Activated T-helper 1 cell treated with anti-CD3 and anti-CD28 coated beads, Interleukin-12 subunit alpha, Interleukin-12 subunit beta, Interleukin-2, Interleukin-4 antibody, amounts not matched to agents 30 ng/mL and 10 ng/mL and 1 ng/mL, durations not matched to agents 14 hours and 24 hours and 36 hours (primary cell): ENCODE data around the gene RPS6KL1. TPM values are rescaled to one million over a fixed set of nuclear protein-coding genes. Genes with fewer than 3 reads are reported as not detected.

Experiments used
- DNase-seq: peaks from one replicate; pipeline ENCODE4 v3.0.0; 2021; ENCODE audit warnings: low spot score
- H3K27ac Mint-ChIP-seq: one replicate; pipeline ENCODE4 v1.8.0; 2021; ENCODE audit warnings: mild to moderate bottlenecking, mixed read lengths
- H3K27me3 Mint-ChIP-seq: one replicate; pipeline ENCODE4 v1.8.0; 2022; ENCODE audit warnings: mild to moderate bottlenecking, moderate library complexity, mixed read lengths; ENCODE audit not compliant: insufficient read depth
- H3K36me3 Mint-ChIP-seq: one replicate; pipeline ENCODE4 v1.8.0; 2021; ENCODE audit warnings: low read depth, mixed read lengths
- H3K4me1 Mint-ChIP-seq: one replicate; pipeline ENCODE4 v1.8.0; 2021; ENCODE audit warnings: low read depth, mixed read lengths
- H3K4me3 Mint-ChIP-seq: one replicate; pipeline ENCODE4 v1.8.0; 2021; ENCODE audit warnings: mild to moderate bottlenecking, moderate library complexity, mixed read lengths
- H3K9me3 Mint-ChIP-seq: one replicate; pipeline ENCODE4 v1.8.0; 2021; ENCODE audit warnings: mixed read lengths
- intact Hi-C: fragments of 100-400 bp; cut with micrococcal nuclease; formaldehyde crosslinking; loops from one replicate; pipeline ENCODE4 v1.15.1; 2024
- total RNA-seq: library from RNA; stranded (reverse); gene quantifications from 2 replicates; pipeline ENCODE4 v1.2.3, GENCODE V29; 2022

RPS6KL1 gene
- total RNA-seq, 1 donor from 2014 or later, result 11.6 TPM

- intact Hi-C loops, result no loop called here
- H3K4me1 Mint-ChIP-seq, result peaks cover 9% of the 10 kb centered on the region
- no peak for DNase-seq
- H3K9me3 Mint-ChIP-seq, result no peaks in the 10 kb centered on the region
- no peaks in the 10 kb centered on the region for H3K36me3 Mint-ChIP-seq
- H3K4me3 Mint-ChIP-seq, result no peak overlapping the region
- no peak overlapping the region for H3K27ac Mint-ChIP-seq
- H3K27me3 Mint-ChIP-seq, result peaks cover 4% of the 10 kb centered on the region
Measured at GRCh38 chr14:74949191-74949601, 26.1 kb upstream of the RPS6KL1 start.

GRCh38 chr14:74948228-74949175 is 25.4 kb upstream of the RPS6KL1 start:
- H3K4me3 Mint-ChIP-seq, result no peak overlapping the region
- H3K9me3 Mint-ChIP-seq, result no peaks in the 10 kb centered on the region
- DNase-seq, result no peak
- intact Hi-C loops, result no loop called here
- H3K27me3 Mint-ChIP-seq, result peaks cover 4% of the 10 kb centered on the region
- H3K27ac Mint-ChIP-seq, result no peak overlapping the region
- H3K36me3 Mint-ChIP-seq, result no peaks in the 10 kb centered on the region
- H3K4me1 Mint-ChIP-seq, result peaks cover 9% of the 10 kb centered on the region

GRCh38 chr14:74947353-74948227 is 24.5 kb upstream of the RPS6KL1 start:
- Mint-ChIP-seq H3K27me3 (peaks cover 4% of the 10 kb centered on the region), H3K4me1 (peaks cover 18% of the 10 kb centered on the region), H3K9me3 (no peaks in the 10 kb centered on the region), H3K27ac (no peak overlapping the region), H3K36me3 (no peaks in the 10 kb centered on the region), H3K4me3 (no peak overlapping the region)
- no peak for DNase-seq
- intact Hi-C loops, result loop anchor here (2.0 kb wide), 1 partner anchor 55 kb away; the partner anchor contains the start of gene EIF2B2

- Mint-ChIP-seq H3K9me3 (no peaks in the 10 kb centered on the region), H3K36me3 (no peaks in the 10 kb centered on the region), H3K4me3 (no peak overlapping the region), H3K27ac (no peak overlapping the region), H3K4me1 (peaks cover 26% of the 10 kb centered on the region), H3K27me3 (peaks cover 4% of the 10 kb centered on the region)
- no peak for DNase-seq
- intact Hi-C loops, result loop anchor here (1.0 to 2.0 kb wide), 4 partner anchors 56 to 357 kb away; partner anchors contain the start of gene EIF2B2
Measured at GRCh38 chr14:74946659-74947281, 23.7 kb upstream of the RPS6KL1 start.

GRCh38 chr14:74945852-74946658 is 23.0 kb upstream of the RPS6KL1 start:
- peak; percentile 60 for DNase-seq
- H3K4me3 Mint-ChIP-seq, result no peak overlapping the region
- intact Hi-C loops, result loop anchor here (1.0 to 2.0 kb wide), 4 partner anchors 57 to 357 kb away; partner anchors contain the start of gene EIF2B2
- peaks cover 2% of the 10 kb centered on the region for H3K27me3 Mint-ChIP-seq
- H3K27ac Mint-ChIP-seq, result no peak overlapping the region
- no peaks in the 10 kb centered on the region for H3K36me3 Mint-ChIP-seq
- peaks cover 32% of the 10 kb centered on the region for H3K4me1 Mint-ChIP-seq
- H3K9me3 Mint-ChIP-seq, result no peaks in the 10 kb centered on the region

- no peak overlapping the region for H3K27ac Mint-ChIP-seq
- no peak for DNase-seq
- no peaks in the 10 kb centered on the region for H3K9me3 Mint-ChIP-seq
- H3K4me1 Mint-ChIP-seq, result peaks cover 34% of the 10 kb centered on the region
- no peak overlapping the region for H3K4me3 Mint-ChIP-seq
- intact Hi-C loops, result no loop called here
- H3K27me3 Mint-ChIP-seq, result peaks cover 2% of the 10 kb centered on the region
- H3K36me3 Mint-ChIP-seq, result no peaks in the 10 kb centered on the region
Measured at GRCh38 chr14:74945261-74945851, 22.3 kb upstream of the RPS6KL1 start.

- DNase-seq, result no peak
- no peaks in the 10 kb centered on the region for H3K27me3 Mint-ChIP-seq
- peak overlapping the region; percentile 89 for H3K27ac Mint-ChIP-seq
- peak overlapping the region; percentile 65 for H3K4me3 Mint-ChIP-seq
- H3K9me3 Mint-ChIP-seq, result peaks cover 13% of the 10 kb centered on the region
- H3K36me3 Mint-ChIP-seq, result no peaks in the 10 kb centered on the region
- H3K4me1 Mint-ChIP-seq, result peaks cover 59% of the 10 kb centered on the region
- intact Hi-C loops, result loop anchor here (5.0 kb wide), 1 partner anchor 125 kb away; the partner anchor contains the start of gene ZC2HC1C
Measured at GRCh38 chr14:74942608-74943007, 19.5 kb upstream of the RPS6KL1 start.

GRCh38 chr14:74942181-74942580 is 19.1 kb upstream of the RPS6KL1 start:
- no peak for DNase-seq
- H3K4me1 Mint-ChIP-seq, result peaks cover 63% of the 10 kb centered on the region
- H3K36me3 Mint-ChIP-seq, result no peaks in the 10 kb centered on the region
- peaks cover 13% of the 10 kb centered on the region for H3K9me3 Mint-ChIP-seq
- H3K4me3 Mint-ChIP-seq, result peak overlapping the region; percentile 79
- intact Hi-C loops, result loop anchor here (5.0 kb wide), 1 partner anchor 125 kb away; the partner anchor contains the start of gene ZC2HC1C
- H3K27me3 Mint-ChIP-seq, result no peaks in the 10 kb centered on the region
- H3K27ac Mint-ChIP-seq, result peak overlapping the region; percentile 89

GRCh38 chr14:74941676-74942097 is 18.6 kb upstream of the RPS6KL1 start:
- H3K4me1 Mint-ChIP-seq, result peaks cover 67% of the 10 kb centered on the region
- DNase-seq, result peak; percentile 51
- H3K27me3 Mint-ChIP-seq, result no peaks in the 10 kb centered on the region
- H3K9me3 Mint-ChIP-seq, result peaks cover 13% of the 10 kb centered on the region
- H3K27ac Mint-ChIP-seq, result peak overlapping the region; percentile 89
- peaks cover 1% of the 10 kb centered on the region for H3K36me3 Mint-ChIP-seq
- peak overlapping the region; percentile 79 for H3K4me3 Mint-ChIP-seq
- intact Hi-C loops, result loop anchor here (2.0 to 5.0 kb wide), 2 partner anchors 19 to 126 kb away; partner anchors contain the start of genes RPS6KL1 and ZC2HC1C

GRCh38 chr14:74940956-74941565 is 18.0 kb upstream of the RPS6KL1 start:
- Mint-ChIP-seq H3K9me3 (peaks cover 13% of the 10 kb centered on the region), H3K27me3 (no peaks in the 10 kb centered on the region), H3K36me3 (peaks cover 1% of the 10 kb centered on the region), H3K4me1 (peaks cover 63% of the 10 kb centered on the region), H3K27ac (peak overlapping the region; percentile 89), H3K4me3 (peak overlapping the region; percentile 79)
- no peak for DNase-seq
- intact Hi-C loops, result loop anchor here (2.0 to 5.0 kb wide), 2 partner anchors 18 to 126 kb away; partner anchors contain the start of genes RPS6KL1 and ZC2HC1C
